Cardiac fibroblast (primary cell): ENCODE measurements around the gene PCSK5.

Experiments used
- DNase-seq, 2 donors: peaks; one replicate each; pipeline versions ENCODE4 v3.0.0 to v3.0.0-alpha.2; 2010; ENCODE audit warnings: low read depth in 2 of 2
- H3K4me3 ChIP-seq, 2 donors: replicated peaks in 1 of 2; 1 replicate in 1 of 2; 2 replicates in 1 of 2; pipeline ENCODE4 v1.5.1; 2011; ENCODE audit warnings: low read depth in 2 of 2, low read length in 2 of 2, mild to moderate bottlenecking in 2 of 2, moderate library complexity in 1 of 2
- CTCF ChIP-seq: IDR thresholded peaks from one replicate; pipeline ENCODE4 v1.5.1; 2011; ENCODE audit warnings: low read depth, mild to moderate bottlenecking, low read length, inconsistent platforms

Gene PCSK5

GRCh38 chr9:75938946-75939345, 48.5 kb downstream of the PCSK5 start:
- no peak overlapping the region for H3K4me3 ChIP-seq
- TF ChIP-seq CTCF: no peak
- no peak for DNase-seq

GRCh38 chr9:75939536-75940111, 49.2 kb downstream of the PCSK5 start:
- TF ChIP-seq CTCF: no peak
- DNase-seq: no peak

GRCh38 chr9:75941066-75941465, 50.6 kb downstream of the PCSK5 start:
- DNase-seq: no peak

More at GRCh38 chr9:75939536-75940111, 49.2 kb downstream of the PCSK5 start:
- no peak overlapping the region for H3K4me3 ChIP-seq

GRCh38 chr9:75941577-75942311, 51.3 kb downstream of the PCSK5 start:
- no peak for TF ChIP-seq CTCF
- no peak for DNase-seq
- H3K4me3 ChIP-seq: no peak overlapping the region

More at GRCh38 chr9:75941066-75941465, 50.6 kb downstream of the PCSK5 start:
- H3K4me3 ChIP-seq: no peak overlapping the region
- TF ChIP-seq CTCF: no peak

GRCh38 chr9:75946766-75947165, 56.3 kb downstream of the PCSK5 start:
- no peak for DNase-seq
- no peak for TF ChIP-seq CTCF
- no peak overlapping the region for H3K4me3 ChIP-seq

GRCh38 chr9:75947233-75947632, 56.8 kb downstream of the PCSK5 start:
- no peak overlapping the region for H3K4me3 ChIP-seq
- no peak for DNase-seq
- TF ChIP-seq CTCF: no peak
